GM19397 (cell line): ENCODE measurements around the gene PACS1.
"Not testable (repeated sequence)": the region's sequence is repeated elsewhere in the genome, so short reads cannot be mapped to it uniquely, and the experiment has no call there.

ENCODE experiments used
- ATAC-seq: cut with Tn5 transposase; IDR thresholded peaks from one replicate; pipeline ENCODE4 v1.9.1; 2021; ENCODE audit warnings: mild to moderate bottlenecking, moderate library complexity; ENCODE audit not compliant: unreplicated experiment

PACS1 gene

GRCh38 chr11:66242095-66242765 is 172.2 kb downstream of the PACS1 start:
- no peak for ATAC-seq

- no peak for ATAC-seq
Measured at GRCh38 chr11:66243782-66244535, 173.9 kb downstream of the PACS1 start.

DNA sequence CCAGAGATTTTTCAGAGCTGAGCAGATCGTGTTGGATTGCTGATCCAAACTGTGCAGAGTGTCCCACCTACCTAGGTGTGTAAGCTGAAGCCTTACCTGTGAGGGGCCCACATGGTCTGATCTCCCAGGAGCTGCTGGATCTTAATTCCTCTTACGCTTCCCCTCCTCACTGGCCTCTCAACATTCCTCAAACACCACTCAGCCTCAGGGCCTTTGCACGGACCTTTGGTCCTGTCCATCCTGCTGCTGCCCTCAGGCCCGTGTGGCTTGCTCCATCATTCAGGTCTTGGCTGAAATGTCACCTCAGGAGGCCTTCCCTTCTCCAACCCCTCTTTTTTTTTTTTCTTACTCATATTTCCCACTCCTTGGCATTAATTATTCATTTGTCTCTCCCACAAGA is 177.2 kb downstream of the PACS1 start:
- no peak for ATAC-seq

DNA sequence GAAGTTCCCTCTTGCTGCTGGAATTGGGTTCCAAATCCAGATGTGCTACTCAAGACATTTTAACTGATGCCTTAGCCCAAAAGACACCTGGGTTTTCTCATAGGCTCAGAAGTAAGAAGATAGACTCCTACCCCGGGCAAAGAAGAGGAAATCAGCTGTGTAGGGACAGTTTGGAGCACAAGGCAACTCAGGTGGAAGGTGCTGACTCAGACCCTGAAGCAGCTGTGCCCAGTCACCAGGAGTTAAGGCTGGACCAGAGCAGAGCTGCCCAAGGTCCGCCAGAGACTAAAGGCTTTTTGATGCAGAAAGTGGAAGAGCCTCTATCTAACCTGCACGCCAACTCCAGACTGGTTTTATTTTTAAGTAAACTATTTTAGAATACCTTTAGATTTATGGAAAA is 177.7 kb downstream of the PACS1 start:
- ATAC-seq = no peak

DNA sequence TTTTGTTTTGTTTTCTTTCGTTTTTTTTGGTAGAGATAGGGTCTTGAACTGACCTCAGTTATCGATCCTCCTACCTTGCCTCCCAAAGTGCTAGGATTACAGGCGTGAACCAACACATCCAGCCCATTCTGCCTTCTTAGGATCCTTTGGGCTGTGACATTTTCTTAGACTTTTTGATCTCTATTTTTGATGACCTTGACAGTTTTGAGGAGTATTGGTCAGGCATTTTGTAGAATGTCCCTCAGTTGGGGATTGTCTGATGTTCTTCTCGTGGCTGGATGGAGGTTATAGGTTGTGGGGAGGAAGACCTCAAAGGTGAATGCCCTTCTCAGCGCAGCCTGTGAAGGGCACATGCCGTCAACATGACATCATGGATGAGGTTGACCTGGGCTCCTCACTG is 178.8 kb downstream of the PACS1 start:
- ATAC-seq = no peak

GRCh38 chr11:66251809-66252208 is 181.7 kb downstream of the PACS1 start:
- ATAC-seq = no peak

DNA sequence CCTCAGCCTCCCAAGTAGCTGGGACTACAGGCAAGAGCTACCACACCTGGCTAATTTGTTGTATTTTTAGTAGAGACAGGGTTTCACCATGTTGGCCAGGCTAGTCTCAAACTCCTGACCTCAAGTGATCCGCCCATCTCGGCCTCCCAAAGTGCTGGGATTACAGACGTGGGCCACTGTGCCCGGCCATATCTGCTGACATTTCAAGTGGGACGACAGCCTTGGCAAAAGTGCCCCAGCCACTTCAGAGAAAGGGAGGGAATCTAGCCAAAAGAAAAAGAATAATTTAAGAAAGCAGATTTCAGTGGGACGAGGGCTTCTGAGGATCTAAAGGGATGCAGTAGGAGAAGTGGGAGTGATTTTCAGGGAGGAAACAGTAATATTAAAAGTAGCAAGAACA is 183.0 kb downstream of the PACS1 start:
- ATAC-seq = not testable (repeated sequence)

GRCh38 chr11:66258473-66258893 is 188.4 kb downstream of the PACS1 start:
- no peak for ATAC-seq

DNA sequence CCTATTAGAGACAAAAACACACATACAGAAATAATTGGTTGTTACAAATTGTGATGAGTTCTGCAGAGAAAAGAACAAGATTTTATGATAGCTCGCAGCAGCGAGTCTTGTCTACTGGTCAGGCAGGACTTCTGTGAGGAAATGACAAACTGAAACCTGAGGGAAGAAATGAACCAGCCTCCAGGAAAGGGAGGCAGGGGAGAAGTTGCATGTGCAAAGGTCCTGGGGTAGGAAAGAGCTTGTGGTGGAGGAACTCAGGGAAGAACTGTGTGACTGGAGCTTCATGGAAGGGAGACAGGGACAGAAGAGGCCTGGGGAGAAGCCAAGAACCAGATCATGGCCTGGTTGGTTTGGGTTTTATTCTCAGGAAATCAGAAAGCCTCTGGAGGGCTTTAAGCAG is 189.2 kb downstream of the PACS1 start:
- ATAC-seq = no peak

DNA sequence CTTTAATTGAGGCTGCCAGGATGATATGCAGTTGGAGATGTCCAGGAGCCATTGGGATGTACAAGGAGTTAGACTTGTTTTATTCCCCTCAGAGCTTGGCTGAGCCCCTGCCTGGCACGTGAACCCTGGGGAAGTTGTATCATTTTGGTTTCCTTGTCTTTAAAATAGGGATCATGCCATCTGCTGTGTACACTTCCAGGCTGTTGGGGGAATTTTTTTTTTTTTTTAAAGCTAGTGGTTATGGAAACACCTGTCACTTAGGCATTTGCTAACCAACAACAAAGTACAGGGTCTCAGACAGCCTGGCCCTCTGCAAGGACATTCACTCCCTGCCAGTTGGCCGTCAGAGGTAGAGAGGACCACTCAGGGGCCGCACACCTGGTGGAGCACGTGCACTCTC is 189.9 kb downstream of the PACS1 start:
- no peak for ATAC-seq

DNA sequence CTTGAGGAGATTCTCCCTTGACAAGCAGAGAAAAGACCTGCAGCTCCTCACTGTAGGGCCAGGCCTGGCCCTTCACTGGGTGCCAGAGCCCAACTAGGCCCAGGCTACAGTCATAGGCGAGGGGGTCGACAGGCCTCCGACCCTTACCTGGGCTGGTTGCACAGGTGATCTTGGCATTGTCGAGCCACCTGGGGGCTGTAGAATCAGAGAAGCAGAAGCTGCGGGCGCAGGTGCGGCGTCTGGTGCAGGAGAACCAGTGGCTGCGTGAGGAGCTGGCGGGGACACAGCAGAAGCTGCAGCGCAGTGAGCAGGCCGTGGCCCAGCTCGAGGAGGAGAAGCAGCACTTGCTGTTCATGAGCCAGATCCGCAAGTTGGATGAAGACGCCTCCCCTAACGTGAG is 191.5 kb downstream of the PACS1 start:
- no peak for ATAC-seq

DNA sequence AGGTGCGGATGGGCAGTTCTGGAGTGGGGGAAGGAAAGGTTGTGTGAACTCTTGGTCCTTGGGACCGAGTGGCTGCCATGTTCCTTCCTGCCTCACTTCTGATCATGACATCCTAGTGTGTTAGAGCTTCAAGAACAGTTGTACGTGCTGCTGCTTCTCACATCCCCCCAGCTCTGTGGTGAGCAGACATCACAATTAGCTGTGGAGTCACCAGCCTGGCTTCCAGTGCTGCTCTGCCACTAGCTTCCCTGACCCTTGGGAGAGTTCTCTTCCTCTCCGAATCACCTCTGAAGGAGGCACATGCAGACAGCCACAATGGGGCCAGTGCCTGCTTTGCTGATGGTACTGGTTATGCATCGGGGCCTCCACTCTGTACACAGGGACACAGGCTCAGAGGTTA is 192.1 kb downstream of the PACS1 start:
- ATAC-seq = no peak

- ATAC-seq = no peak
Measured at GRCh38 chr11:66262696-66263095, 192.6 kb downstream of the PACS1 start.

DNA sequence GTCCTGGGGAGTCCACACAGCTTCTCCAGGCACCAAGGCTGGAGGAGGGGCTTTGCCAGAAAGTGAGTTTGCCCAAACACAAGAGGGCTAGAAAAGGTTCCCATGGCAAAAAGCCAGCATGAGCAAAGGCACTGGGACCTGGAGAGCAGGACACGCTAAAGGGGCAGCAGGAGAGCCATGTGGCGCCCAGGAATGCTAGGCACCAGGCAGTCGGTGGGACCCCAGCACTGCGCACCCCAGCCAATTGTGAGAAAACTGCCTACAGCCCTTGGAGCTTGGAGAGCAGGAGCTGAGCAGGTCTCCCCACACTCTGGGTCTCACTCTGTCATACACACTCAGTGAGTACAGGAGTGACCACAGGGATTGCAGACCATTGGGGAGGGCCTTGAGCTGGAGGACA is 193.2 kb downstream of the PACS1 start:
- ATAC-seq = no peak

- ATAC-seq = no peak
Measured at GRCh38 chr11:66263785-66264184, 193.7 kb downstream of the PACS1 start.

GRCh38 chr11:66264383-66264782 is 194.3 kb downstream of the PACS1 start:
- ATAC-seq = no peak

- no peak for ATAC-seq
Measured at GRCh38 chr11:66264914-66265313, 194.8 kb downstream of the PACS1 start.

GRCh38 chr11:66265531-66266377 is 195.7 kb downstream of the PACS1 start:
- no peak for ATAC-seq

- no peak for ATAC-seq
Measured at GRCh38 chr11:66266378-66267038, 196.4 kb downstream of the PACS1 start.

GRCh38 chr11:66267039-66267378 is 196.9 kb downstream of the PACS1 start:
- ATAC-seq = no peak
